A673 (cell line): ENCODE results near the gene CFAP65. TPM values are rescaled to one million over a fixed set of nuclear protein-coding genes. Genes with fewer than 3 reads are reported as not detected.

ENCODE experiments used
- BruUV-seq: library from RNA; stranded (reverse); fragments of 400-500 nt; replicated peaks from 2 replicates; lab custom pipeline; 2021; lab: Mats Ljungman, UMichigan
- CTCF ChIA-PET: fragments of 300-600 bp; sonication (Branson Sonifier 250); formaldehyde crosslinking; loops from one replicate; lab custom pipeline; 2022; ENCODE audit warnings: antibody characterized with exemption; lab: Charles Lee
- POLR2A ChIA-PET: fragments of 300-600 bp; sonication (Branson Sonifier 250); formaldehyde crosslinking; loops from one replicate; lab custom pipeline; 2022; ENCODE audit warnings: antibody characterized with exemption; ENCODE audit not compliant: low non-redundant PET; lab: Charles Lee
- DNase-seq: peaks from one replicate; pipeline ENCODE4 v3.0.0-alpha.2; 2015; ENCODE audit warnings: low spot score
- H3K27ac ChIP-seq: fragments of 200-600 bp; sonication (generic); 2 replicates; pipeline ENCODE4 v1.5.1; 2016; ENCODE audit warnings: mixed run types, low read depth, mild to moderate bottlenecking, mixed read lengths, antibody characterized with exemption, low read length; ENCODE audit not compliant: poor library complexity, severe bottlenecking
- H3K27me3 ChIP-seq: fragments of 200-600 bp; sonication (generic); replicated peaks from 2 replicates; pipeline ENCODE4 v1.6.1; 2017; ENCODE audit warnings: mixed run types, low read depth, mild to moderate bottlenecking, mixed read lengths, antibody characterized with exemption, low read length; ENCODE audit not compliant: insufficient read depth, poor library complexity
- H3K36me3 ChIP-seq: fragments of 200-600 bp; sonication (generic); 2 replicates; pipeline ENCODE4 v1.6.1; 2016; ENCODE audit warnings: mixed run types, mild to moderate bottlenecking, mixed read lengths, antibody characterized with exemption, low read length; ENCODE audit not compliant: insufficient read depth, poor library complexity, severe bottlenecking
- H3K4me1 ChIP-seq: fragments of 200-600 bp; sonication (generic); 2 replicates; pipeline ENCODE4 v1.6.1; 2017; ENCODE audit warnings: mixed run types, mild to moderate bottlenecking, mixed read lengths, antibody characterized with exemption, low read length; ENCODE audit not compliant: insufficient read depth, poor library complexity, severe bottlenecking
- H3K4me3 ChIP-seq: fragments of 200-600 bp; sonication (generic); 2 replicates; pipeline ENCODE4 v1.5.1; 2016; ENCODE audit warnings: low read depth, mixed run types, mild to moderate bottlenecking, mixed read lengths, low read length; ENCODE audit not compliant: poor library complexity, severe bottlenecking
- H3K9me3 ChIP-seq: fragments of 200-600 bp; sonication (generic); 2 replicates; pipeline ENCODE4 v1.6.1; 2016; ENCODE audit warnings: mixed run types, low read depth, mild to moderate bottlenecking, mixed read lengths, antibody characterized with exemption, low read length; ENCODE audit not compliant: poor library complexity, severe bottlenecking
- EZH2 ChIP-seq: fragments of 200-600 bp; sonication (generic); IDR thresholded peaks from 2 replicates; pipeline ENCODE4 v1.6.1; 2017; ENCODE audit warnings: borderline replicate concordance, low read depth, mild to moderate bottlenecking, mixed read lengths, antibody characterized with exemption, low read length; ENCODE audit not compliant: poor library complexity, severe bottlenecking
- intact Hi-C: fragments of 100-400 bp; cut with micrococcal nuclease; formaldehyde crosslinking; loops from one replicate; pipeline ENCODE4 v1.10.0; 2022; ENCODE audit not compliant: unreplicated experiment
- total RNA-seq: library from RNA; stranded (reverse); gene quantifications from 2 replicates; pipeline ENCODE4 v1.2.3, GENCODE V29; 2021
- TF ChIP-seq, protein P1 (sequence below): fragments of 300-800, 200-600 bp; sonication (generic); conservative IDR thresholded peaks from 2 replicates; pipeline ENCODE4 v1.5.1; 2017; ENCODE audit warnings: low read depth, mild to moderate bottlenecking, antibody characterized with exemption, low read length, moderate library complexity, mixed read lengths

The CFAP65 gene
- total RNA-seq, 1 experiment from 2014 or later: 0.13 TPM

DNA sequence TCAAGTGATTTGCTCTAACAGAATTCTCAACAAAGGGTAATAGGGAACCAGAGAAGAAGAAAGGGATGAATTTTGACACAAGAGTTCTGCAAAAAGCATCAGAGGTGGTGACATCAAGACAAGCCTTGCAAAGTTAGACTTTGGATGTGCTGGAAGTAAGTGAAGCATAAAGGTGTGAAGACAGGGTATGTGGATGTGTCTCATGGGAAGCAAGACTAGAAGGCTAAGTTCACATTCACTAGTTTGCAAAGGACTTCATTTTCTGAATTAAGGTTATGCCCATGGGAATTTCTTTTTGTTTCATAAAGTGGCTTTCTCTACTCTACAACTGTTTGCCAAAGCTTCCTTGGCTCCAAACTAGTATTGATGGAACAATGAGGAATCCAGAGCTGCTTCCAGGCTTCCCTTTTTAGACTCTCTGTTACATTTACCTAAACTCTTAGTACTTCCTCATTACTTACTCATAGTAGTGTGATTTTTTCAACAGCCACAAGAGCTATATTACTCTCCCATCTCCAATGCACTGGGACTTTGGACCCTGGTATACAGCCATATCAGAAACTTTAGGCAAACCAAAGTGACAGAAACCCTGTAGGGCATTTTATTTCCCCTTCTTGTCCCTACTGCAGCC, 40.5 kb upstream of the CFAP65 start:
- intact Hi-C loops: no loop called here
- no TSS peak for BruUV-seq
- H3K27me3 ChIP-seq: no peaks in the 10 kb centered on the region
- ChIA-PET POLR2A (no interaction called here), CTCF (interaction anchor here (0.6 to 0.9 kb wide), 2 partner anchors 8 to 121 kb away, joined by 3 read pairs; no protein-coding TSS in a partner anchor)
- no peak for DNase-seq
- TF ChIP-seq, protein P1, sequence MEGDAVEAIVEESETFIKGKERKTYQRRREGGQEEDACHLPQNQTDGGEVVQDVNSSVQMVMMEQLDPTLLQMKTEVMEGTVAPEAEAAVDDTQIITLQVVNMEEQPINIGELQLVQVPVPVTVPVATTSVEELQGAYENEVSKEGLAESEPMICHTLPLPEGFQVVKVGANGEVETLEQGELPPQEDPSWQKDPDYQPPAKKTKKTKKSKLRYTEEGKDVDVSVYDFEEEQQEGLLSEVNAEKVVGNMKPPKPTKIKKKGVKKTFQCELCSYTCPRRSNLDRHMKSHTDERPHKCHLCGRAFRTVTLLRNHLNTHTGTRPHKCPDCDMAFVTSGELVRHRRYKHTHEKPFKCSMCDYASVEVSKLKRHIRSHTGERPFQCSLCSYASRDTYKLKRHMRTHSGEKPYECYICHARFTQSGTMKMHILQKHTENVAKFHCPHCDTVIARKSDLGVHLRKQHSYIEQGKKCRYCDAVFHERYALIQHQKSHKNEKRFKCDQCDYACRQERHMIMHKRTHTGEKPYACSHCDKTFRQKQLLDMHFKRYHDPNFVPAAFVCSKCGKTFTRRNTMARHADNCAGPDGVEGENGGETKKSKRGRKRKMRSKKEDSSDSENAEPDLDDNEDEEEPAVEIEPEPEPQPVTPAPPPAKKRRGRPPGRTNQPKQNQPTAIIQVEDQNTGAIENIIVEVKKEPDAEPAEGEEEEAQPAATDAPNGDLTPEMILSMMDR: no peak
- no peak for TF ChIP-seq EZH2
- H3K9me3 ChIP-seq: no peaks in the 10 kb centered on the region
- no peak overlapping the region for H3K4me3 ChIP-seq
- no peak overlapping the region for H3K27ac ChIP-seq
- H3K4me1 ChIP-seq: no peaks in the 10 kb centered on the region
- H3K36me3 ChIP-seq: no peaks in the 10 kb centered on the region

DNA sequence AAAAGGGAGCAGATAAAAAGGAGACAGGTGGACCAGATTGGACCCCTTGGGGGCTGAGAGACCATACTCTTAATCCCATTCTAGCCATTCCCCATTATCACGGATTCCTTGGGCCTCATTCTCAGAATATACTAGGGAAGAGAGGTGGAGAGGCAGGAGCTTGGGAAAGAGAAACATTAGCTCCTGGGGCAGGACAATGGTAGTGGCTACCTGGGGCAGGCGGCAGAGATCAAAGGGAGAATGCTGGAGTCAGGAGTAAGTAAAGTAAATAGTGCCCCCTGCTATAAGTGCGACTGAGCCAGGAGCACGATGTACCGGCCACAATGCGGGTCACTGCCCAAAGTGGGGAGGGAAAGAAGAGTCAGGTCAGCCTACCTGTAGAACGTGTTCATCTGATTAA, 39.8 kb upstream of the CFAP65 start:
- H3K36me3 ChIP-seq: no peaks in the 10 kb centered on the region
- BruUV-seq: no TSS peak
- no peak overlapping the region for H3K27ac ChIP-seq
- DNase-seq: no peak
- TF ChIP-seq EZH2: no peak
- TF ChIP-seq, protein P1: no peak
- no peaks in the 10 kb centered on the region for H3K27me3 ChIP-seq
- no peak overlapping the region for H3K4me3 ChIP-seq
- H3K4me1 ChIP-seq: no peaks in the 10 kb centered on the region
- intact Hi-C loops: no loop called here
- ChIA-PET CTCF (interaction anchor here (0.7 kb wide), 1 partner anchor 11 kb away, joined by 3 read pairs; no protein-coding TSS in a partner anchor), POLR2A (no interaction called here)
- H3K9me3 ChIP-seq: no peaks in the 10 kb centered on the region

DNA sequence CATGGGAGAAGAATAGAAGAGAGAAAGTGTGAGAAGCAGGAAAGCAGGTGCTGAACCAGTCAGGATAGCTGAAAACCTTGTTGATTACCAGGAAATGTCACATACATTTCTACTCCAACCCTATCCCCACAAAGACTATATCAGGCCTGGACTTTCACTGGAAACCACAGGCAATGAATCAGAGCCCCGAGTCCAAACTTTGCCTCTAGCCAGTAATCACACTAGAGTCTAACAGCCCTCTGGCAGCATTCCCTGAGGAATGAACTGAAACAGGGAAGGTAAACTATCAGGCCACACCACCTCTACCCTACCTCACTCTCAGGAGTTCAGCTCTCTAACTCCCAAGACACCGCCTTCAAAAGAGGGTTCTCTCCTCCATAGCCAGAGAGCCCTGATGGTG, 38.1 kb upstream of the CFAP65 start:
- H3K4me3 ChIP-seq: no peak overlapping the region
- no peaks in the 10 kb centered on the region for H3K4me1 ChIP-seq
- CTCF ChIA-PET: no interaction called here
- BruUV-seq: no TSS peak
- no peaks in the 10 kb centered on the region for H3K36me3 ChIP-seq
- DNase-seq: no peak
- POLR2A ChIA-PET: no interaction called here
- intact Hi-C loops: no loop called here
- H3K27me3 ChIP-seq: no peaks in the 10 kb centered on the region
- no peak overlapping the region for H3K27ac ChIP-seq
- H3K9me3 ChIP-seq: no peaks in the 10 kb centered on the region
- TF ChIP-seq EZH2: no peak
- TF ChIP-seq, protein P1: no peak
